Lower leg skin (tissue), 4 donors: ENCODE results near the gene KIAA0930. TPM values are rescaled to one million over a fixed set of nuclear protein-coding genes. Genes with fewer than 3 reads are reported as not detected.
A peak's percentile ranks its signal among the peaks of the same experiment; 100 is the strongest.

Experiments used
- DNase-seq, 2 donors: peaks; one replicate each; pipeline ENCODE4 v3.0.0-alpha.2; 2019; ENCODE audit warnings: low spot score in 2 of 2
- H3K4me3 ChIP-seq: fragments of 200-600 bp; sonication (generic); 2 replicates; pipeline ENCODE4 v1.5.1; 2017; ENCODE audit warnings: mild to moderate bottlenecking, low read depth; ENCODE audit not compliant: poor library complexity, severe bottlenecking
- CTCF ChIP-seq, 3 donors: fragments of 450-650 bp; IDR thresholded peaks; one replicate each; pipeline ENCODE4 v1.5.1; 2016; ENCODE audit warnings: antibody characterized with exemption in 3 of 3, mild to moderate bottlenecking in 3 of 3, moderate library complexity in 2 of 3
- POLR2A ChIP-seq, 2 donors: fragments of 450-650 bp; IDR thresholded peaks; one replicate each; pipeline ENCODE4 v1.6.1; 2016 to 2017; ENCODE audit warnings: antibody characterized with exemption in 2 of 2, mild to moderate bottlenecking in 1 of 2, moderate library complexity in 1 of 2
- WGBS, 2 donors: methylation state at CpG; one replicate each; pipeline ENCODE4 v1.1.5; 2018; 5-methylcytosine and 5-hydroxymethylcytosine counted together
- intact Hi-C: fragments of 100-400 bp; cut with DNase I; formaldehyde crosslinking; loops from one replicate; pipeline ENCODE4 v1.15.0; 2023; ENCODE audit warnings: low total_unique reads
- total RNA-seq, 4 donors: library from RNA; depleted of rRNA; stranded (reverse); fragments of >200 nt; gene quantifications; one replicate each; pipeline ENCODE4 v1.1.0, GENCODE V29; 2016

Gene KIAA0930
- total RNA-seq, 4 donors from 2014 or later, result 47.6 to 143 (median 96.8) TPM

- WGBS, 2 donors, result 83 to 87% methylated on average over 16 of the region's 16 CpGs
- intact Hi-C loops, result no loop called here
- H3K4me3 ChIP-seq, result no peak overlapping the region
- TF ChIP-seq CTCF (IDR thresholded peaks at IDR 0.05) (no peak), POLR2A (IDR thresholded peaks at IDR 0.05) (no peak)
- DNase-seq, result no peak
Measured at GRCh38 chr22:45188779-45189178, 51.9 kb downstream of the KIAA0930 start.

GRCh38 chr22:45187891-45188290, 52.8 kb downstream of the KIAA0930 start:
- intact Hi-C loops, result no loop called here
- 69 to 71% methylated on average over 4 of the region's 4 CpGs for WGBS, 2 donors
- DNase-seq, result no peak
- no peak overlapping the region for H3K4me3 ChIP-seq
- TF ChIP-seq CTCF (IDR thresholded peaks at IDR 0.05) (no peak), POLR2A (IDR thresholded peaks at IDR 0.05) (no peak)

DNA sequence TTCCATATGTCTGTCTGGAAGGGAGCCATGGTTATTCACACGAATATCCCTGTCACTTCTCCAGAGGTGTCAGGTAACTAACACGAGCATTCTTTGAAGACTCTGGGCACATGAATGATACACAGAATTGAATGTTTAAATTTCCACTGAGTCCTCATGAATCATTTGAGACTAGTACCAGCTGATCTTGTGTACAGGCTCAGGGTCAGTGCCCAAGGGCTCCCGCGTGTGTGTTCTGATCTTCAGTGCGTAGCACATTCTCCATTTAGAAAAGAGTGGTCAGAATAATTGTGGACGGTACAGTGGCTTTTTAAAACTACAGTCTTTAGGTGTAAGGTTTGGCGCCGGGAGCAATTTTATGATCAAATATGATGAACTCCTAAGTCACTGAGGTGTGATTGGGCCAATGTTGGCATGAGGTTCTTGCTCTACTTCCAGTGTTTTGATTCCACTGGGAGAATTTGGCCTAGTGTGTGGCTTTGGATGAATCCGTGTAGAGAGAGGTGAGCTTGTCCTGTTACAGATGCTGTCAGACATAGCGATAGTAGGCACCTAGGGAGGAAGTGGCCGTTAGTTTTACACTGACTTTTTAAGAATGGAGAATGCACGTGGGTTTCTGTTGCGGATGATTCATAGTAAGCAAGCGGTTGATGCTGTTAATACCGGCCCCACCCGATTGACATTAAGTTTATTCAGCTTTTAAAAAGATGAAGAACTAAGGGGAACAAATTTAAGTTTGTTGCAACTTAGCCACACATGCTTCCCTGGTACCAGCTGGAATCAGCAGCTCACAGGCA, 54.8 kb downstream of the KIAA0930 start:
- TF ChIP-seq POLR2A (IDR thresholded peaks at IDR 0.05), result no peak
- no peak for TF ChIP-seq CTCF (IDR thresholded peaks at IDR 0.05)
- DNase-seq, result peak in 1 of 2 donors; percentile 11
- H3K4me3 ChIP-seq, result no peak overlapping the region
- WGBS, 2 donors, result 77 to 78% methylated on average over 16 of the region's 16 CpGs
- intact Hi-C loops, result no loop called here

DNA sequence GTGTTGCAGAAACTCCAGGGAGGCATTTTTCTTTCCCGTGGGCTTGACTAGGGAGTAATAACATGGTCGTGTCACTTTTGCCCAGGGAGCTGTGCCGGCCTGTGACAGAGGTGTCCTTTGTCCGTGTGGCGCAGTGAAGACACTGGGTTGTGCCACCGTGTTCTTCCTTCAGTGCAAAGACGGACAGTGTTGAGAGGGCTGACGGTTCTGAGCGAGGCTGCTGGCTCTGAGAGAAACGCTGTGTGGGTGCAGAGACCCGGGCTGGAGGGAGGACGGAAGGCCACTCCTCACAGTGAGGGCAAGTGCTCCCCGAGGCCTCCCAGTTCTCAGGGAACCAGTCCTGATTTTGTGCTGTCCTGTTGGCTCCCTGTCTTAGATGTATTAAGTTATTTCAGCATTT, 56.7 kb downstream of the KIAA0930 start:
- intact Hi-C loops, result no loop called here
- DNase-seq, result no peak
- 88 to 91% methylated on average over 13 of the region's 13 CpGs for whole genome bisulfite sequencing, 2 donors
- no peak overlapping the region for H3K4me3 ChIP-seq
- TF ChIP-seq CTCF (IDR thresholded peaks at IDR 0.05), result no peak
- TF ChIP-seq POLR2A (IDR thresholded peaks at IDR 0.05), result no peak

GRCh38 chr22:45181766-45182165, 58.9 kb downstream of the KIAA0930 start:
- DNase-seq, result no peak
- 89 to 90% methylated on average over 2 of the region's 2 CpGs for WGBS, 2 donors
- intact Hi-C loops, result no loop called here

More at GRCh38 chr22:45181766-45182165, 58.9 kb downstream of the KIAA0930 start:
- TF ChIP-seq CTCF (IDR thresholded peaks at IDR 0.05) (no peak), POLR2A (IDR thresholded peaks at IDR 0.05) (no peak)
- H3K4me3 ChIP-seq, result no peak overlapping the region
